HG02571 (cell line): ENCODE results near the gene FMNL2.

Experiments
- ATAC-seq: cut with Tn5 transposase; IDR thresholded peaks from one replicate; pipeline ENCODE4 v1.9.1; 2021; ENCODE audit warnings: mild to moderate bottlenecking, moderate library complexity; ENCODE audit not compliant: unreplicated experiment

FMNL2 gene

DNA sequence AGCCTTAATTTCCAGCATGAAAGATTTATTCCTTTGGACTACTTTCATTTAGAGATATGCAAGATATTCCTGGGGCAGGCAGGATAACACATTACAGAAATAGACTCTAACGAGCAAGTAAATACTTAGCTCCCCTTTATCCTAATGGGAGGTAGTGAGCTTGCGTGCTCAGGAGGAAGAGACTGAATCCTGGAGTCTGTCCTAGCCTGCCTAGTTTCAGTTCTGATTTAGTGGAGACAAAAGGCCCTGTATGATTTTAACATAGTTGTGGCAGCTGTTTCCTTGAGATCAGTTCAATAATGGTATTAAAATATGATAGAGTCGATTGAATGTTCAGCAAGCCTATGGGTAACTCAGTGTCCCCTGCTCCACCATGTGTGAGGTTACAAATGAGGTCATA lies 109.5 kb downstream of the FMNL2 start:
- ATAC-seq = no peak

DNA sequence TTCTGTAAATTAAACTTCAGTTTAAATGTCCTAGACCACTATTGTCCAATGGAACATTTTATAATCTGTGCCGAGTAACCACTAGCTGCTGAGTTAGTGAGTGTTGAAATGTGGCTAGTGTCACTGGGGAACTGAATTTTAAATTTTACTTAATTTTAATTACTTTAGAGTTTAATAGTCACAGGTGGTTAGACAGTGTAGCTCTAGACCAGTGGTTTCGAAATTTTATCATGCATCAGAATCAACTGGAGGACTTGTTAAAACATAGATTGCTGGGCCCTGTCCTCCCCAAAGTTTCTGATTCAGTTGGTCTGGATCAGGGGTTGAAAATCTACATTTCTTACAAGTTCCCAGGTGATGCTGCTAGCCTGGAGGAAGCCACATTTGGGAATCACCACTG lies 110.4 kb downstream of the FMNL2 start:
- no peak for ATAC-seq

DNA sequence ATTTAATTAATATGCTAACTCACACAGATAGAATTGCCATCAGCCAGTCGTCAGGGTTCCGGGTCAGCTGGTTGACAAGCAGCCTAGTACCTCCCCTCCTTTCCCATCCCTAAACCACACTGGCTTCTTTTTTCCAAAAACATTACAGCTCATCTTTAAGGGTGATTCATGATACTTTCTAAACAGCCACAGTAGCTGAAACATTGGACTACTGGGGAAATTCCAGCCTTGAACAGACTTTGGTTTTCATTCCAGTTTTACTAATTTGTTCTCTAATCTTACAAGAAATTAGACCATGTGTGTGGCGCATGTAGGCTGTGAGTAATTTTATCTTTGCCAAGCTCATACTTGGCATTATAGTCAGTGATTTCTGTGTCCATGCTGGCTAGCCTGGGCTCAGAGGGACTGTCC lies 110.8 kb downstream of the FMNL2 start:
- ATAC-seq = no peak

DNA sequence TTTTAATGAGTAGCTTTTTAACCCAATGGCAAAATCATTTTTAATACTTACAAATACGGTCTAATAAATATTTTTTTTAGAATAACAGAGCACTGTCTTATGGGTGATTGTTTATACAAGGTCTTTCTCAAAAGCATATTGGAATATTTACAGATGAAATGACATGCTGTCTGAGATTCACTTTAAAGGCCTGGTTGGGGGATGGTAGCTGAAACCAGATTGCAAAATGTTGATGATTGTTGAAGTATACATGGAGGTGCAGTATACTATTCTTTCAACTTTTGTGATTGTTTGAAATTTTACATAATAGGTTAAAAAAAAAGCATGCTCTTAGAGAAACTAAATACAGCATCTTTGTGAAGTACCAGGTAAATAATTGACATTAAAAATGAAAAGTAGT lies 111.2 kb downstream of the FMNL2 start:
- no peak for ATAC-seq

DNA sequence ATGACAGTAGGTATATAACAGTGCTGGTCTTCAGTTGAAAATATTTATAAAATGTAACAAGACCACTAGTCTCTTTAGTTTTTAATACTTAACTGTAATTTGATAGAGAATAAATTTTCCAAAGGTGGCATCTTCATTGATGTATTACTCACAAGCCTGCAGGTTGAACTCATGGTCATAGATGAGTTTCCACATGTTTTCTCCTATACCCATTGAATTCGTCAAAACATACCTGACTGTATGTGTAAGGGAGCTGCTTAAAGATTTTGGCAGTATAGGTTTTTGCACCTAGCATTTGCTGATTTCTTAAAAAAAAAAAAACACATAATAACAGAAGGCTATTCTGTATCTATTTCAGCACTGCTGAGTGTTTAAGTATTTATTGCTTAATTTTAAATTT lies 112.9 kb downstream of the FMNL2 start:
- ATAC-seq = no peak

DNA sequence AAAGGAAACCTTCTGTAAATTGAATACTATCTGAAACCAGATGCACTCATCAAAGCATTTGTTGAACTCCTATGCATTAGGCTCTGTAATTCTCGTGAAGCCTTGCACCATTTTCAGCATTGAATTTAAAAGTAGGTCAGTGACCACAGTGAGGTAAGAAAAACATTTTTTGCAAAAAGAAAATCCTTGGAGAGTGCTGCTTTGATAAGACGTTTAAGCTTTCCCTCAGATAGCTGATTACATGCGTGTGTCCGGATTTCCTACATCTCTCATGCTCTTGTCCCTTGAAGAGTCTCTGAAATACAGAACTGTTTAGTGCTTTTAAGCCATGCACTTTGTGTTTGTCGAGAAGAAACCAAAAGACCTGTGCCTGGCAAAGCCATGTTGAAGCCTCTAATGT lies 113.6 kb downstream of the FMNL2 start:
- ATAC-seq = no peak

DNA sequence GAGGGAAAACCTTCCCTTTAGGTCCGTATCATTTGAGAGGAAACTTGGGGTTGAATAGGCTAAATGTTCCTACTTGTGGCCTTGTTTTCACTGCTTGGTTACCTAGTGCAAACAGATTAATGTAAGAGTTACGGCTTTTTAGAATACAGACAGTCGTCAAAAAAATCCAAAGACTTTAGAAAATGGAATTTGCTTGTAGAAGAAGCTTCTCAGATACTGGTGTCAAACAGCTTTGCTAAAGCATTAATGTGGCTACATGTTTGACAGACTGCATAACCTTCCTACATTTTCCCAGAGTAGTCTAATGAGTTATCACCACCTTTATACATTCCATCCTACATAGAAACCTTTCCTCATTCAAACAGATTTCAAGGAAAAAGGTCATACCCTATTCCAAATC lies 114.6 kb downstream of the FMNL2 start:
- ATAC-seq = no peak

DNA sequence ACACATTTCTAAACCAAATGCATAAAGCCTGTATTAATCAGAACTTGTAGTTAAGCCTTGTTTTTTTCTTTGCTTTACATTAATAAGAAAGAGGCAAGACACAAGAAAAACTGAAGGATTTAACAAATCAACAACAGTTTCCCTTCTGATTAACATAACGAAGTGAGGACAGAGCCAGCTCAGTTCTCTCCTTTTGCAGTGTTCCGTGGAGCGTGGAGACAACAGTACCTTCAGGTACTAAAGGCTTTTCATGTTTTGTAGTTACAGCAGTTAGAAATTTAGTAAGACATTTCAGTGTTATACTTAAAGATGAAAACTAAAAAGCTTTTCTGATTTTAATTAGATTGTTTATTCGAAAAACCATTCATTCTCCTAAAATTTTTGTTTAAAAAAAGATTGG lies 115.2 kb downstream of the FMNL2 start:
- ATAC-seq = no peak

DNA sequence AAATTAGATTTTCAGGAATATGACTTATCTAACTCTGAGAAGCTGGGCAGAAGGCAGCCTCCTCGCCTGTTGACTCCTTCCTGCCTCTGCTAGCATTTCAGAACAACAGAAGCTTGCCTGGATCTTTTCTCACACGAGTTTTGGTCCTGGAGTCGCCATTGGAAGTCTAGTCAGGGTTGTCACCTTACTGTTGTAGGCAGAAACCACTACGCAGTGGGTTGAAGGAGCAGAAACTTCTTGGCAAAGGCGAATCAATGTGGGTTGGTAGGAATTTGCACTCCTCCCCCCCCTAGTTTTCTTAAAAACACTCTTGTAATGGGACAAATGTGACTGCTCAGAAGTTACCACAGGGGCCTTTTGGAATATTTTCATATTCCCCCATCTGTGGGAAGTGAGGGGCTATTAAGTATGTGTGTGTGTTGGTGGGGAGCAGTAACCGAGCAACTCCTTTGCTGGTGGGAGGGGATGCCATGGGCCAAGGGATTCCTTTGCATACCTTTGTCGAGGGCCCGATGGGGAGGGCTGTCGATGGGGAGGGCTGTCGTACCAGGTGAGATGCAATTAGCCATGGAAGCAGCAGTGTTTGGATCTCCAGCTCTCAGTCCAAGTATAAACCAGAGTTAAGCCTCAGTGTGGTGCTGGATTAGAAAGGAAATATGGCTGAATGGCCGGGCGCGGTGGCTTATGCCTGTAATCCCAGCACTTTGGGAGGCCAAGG lies 117.4 kb downstream of the FMNL2 start:
- no peak for ATAC-seq

DNA sequence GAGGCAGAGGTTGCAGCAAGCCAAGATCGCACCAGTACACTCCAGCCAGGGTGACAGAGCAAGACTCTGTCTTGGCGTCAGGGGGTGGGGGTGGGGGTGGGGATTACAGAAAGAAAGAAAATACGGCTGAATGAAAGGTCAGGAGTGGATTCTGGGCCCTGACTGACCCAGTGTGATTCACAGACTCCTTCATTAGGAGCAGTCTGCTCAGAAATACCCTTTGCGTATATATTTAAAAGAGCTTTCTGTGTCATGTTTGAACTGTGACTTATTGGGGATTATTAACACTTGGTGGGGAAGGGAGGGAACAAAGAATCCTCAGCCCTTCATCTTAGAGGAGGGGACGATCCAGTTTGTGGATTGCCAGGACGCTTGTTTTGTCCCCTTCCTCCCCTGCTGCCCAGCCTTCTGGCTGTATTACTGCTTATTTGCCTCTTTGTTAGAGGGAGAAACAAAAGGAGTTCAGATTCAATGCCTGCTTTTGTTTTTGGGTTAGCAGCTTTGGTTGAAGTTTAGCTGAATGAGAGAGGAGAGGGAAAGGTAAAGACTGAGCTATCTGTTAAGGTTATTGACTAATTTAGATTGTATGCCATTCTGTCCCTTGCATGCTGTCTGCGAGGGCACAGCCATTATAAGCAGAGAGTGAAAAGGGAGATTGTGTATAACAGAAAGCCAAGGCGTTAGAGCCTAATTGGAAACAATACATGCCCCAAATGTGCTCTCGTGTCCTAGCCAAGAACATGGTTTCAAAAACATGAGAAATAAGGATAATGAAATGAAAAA lies 118.3 kb downstream of the FMNL2 start:
- no peak for ATAC-seq

DNA sequence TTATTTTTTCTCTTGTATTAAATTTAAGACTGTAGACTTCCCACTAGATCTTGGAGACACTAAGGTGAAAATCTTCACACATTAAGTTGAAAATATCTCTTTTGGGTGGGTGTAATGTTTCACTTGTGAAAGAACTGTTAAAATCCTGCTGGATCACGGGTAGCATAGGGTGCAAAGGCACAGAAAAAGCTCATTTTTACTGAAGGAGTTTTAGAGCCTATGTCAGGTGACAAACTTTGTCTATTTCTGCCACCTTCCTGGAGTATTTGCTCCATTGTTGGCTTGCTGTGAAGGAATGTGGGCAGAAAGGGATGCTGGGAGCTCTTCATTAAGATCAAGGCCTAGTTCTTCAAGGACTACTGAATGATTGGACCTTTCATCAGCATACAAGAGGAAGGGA lies 119.4 kb downstream of the FMNL2 start:
- ATAC-seq = no peak

DNA sequence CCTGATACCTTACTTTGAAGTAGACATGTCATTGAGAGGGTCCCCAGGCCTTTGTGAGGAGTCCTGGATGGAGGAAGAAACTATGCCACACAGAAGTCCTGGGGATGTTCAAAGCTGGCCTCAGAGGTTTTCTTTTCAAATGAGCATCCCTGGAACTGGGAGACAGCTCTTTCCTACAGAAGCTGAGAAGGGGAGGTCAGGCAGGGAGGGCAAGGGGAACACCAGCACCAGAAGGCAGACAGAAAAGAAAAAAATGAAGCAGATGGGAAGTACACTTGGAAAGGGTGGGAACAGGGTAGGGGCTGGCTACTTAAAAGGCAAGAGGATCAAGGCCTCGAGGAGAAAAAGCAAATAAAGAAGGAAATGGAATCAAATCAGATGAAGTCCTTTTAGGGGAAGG lies 120.0 kb downstream of the FMNL2 start:
- no peak for ATAC-seq

DNA sequence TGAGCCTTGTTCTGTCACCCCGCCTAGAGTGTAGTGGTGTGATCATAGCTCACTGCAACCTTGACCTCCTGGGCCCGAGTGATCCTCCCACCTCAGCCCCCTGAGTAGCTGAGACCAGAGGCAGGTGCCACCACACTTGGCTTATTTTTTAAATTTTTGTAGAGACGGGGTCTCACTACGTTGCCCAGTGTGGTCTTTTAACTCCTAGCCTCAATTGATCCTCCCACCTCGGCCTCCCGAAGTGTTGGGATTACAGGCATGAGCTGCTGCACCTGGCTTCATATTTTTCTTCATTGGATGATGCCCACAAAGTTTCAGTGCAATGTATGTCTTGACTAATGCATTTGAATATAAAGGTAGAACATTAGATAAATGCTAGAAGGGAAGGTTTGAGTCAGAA lies 120.8 kb downstream of the FMNL2 start:
- no peak for ATAC-seq

DNA sequence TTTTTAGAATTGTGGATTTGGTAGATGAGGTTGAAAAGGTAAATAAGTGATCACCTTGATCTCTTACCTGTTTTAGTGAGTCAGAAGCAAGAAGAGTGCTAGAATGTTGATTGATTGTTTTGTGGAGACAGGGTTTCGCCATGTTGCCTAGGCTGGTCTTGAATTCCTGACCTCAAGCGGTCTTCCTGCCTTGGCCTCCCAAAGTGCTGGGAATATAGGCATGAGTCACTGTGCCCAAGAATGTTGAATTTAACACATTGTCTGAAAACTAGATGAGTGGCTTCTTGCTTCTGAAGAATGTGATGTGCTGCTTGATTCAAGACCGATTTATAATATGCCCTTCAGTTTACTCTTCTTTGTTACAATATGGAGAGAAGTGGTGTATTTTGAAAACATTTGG lies 121.3 kb downstream of the FMNL2 start:
- no peak for ATAC-seq

DNA sequence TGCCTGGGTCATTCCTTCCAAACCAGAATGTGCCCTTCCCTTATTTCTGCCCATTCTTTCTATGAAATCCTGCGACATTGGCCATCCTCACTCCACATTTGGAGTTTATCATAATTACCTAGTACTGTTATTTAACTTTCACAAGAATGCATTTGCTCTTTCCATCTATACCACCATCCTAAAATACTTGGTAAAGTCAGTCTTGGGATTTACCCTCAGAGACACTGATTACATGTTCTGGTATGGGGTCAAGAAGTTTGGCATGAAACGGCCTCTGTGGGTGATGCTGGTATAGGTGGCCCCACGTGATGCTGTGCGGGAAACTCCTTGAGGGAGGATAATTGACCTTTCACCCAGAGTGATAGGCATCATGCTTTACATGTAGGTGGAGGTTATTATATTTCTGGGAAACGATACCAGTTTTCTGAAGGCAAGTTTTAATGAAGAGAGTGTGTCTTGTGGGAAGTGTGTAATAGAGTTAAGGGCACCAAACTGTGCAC lies 123.5 kb downstream of the FMNL2 start:
- ATAC-seq = no peak

DNA sequence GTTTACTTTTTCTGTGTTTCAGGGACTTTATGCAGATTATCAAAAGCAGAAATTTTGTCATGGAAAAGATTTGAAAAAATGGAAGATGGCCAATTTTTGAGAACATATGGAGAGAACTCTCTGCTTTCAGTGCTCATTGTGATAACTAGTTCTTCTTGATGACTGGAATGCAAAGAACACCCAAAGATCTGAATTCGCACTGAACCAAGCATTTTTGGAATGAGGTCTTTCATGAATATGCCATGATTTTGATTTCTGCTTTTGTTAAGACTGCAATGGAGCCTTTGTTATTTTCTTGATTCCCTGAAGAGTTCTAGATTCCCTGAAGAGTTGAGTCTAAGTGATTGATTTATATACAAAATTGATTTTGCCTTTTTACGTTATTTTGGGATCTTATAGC lies 124.1 kb downstream of the FMNL2 start:
- no peak for ATAC-seq

DNA sequence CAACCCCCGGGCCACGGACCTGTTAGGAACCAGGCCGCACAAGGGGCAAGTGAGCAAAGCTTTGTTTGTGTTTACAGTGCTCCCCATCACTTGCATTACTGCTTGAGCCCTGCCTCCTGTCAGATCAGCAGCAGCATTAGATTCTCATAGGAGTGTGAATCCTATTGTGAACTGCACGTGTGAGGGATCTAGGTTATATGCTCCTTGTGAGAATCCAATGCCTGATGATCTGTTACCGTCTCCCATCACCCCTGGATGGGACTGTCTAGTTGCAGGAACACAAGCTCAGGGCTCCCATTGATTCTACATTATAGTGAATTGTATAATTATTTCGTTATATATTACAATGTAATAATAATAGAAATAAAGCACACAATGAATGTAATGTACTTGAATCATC lies 125.6 kb downstream of the FMNL2 start:
- no peak for ATAC-seq

DNA sequence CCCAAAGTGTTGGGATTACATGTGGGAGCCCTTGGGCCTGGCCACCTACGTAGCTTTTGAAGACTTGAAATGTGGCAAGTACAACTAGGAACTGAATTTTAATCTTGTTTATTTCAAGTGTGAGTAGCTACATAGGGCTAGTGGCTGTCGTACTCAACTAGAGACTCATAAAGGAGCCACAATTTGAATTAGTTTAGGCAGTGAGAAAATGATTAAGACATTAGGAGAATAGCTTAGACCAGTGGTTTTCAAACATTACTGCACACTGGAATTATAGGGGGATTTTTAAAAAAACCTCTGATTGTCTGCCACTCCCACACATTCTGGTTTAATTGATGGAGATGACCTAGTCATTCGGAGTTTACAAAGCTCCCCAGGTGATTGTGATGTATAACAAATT lies 127.1 kb downstream of the FMNL2 start:
- ATAC-seq = no peak

DNA sequence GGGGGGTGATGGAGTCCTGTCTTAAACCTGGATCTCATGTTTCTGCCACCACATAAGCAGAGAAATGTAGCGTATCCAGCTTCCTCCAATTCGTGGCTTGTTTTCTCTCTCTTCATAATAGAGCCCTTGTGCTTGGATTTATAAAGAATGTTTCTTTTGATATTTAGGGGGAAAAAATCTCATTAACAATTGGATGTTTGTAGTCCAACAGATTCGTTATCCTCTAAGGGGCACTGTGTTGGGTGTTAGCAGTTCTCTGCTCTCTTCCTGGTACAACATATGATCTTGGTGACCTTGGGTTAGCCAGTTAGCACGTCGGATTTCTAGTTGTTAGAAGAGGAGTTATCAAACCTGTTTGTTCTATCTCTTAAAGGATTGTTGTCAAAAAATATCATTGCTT lies 127.8 kb downstream of the FMNL2 start:
- ATAC-seq = no peak

DNA sequence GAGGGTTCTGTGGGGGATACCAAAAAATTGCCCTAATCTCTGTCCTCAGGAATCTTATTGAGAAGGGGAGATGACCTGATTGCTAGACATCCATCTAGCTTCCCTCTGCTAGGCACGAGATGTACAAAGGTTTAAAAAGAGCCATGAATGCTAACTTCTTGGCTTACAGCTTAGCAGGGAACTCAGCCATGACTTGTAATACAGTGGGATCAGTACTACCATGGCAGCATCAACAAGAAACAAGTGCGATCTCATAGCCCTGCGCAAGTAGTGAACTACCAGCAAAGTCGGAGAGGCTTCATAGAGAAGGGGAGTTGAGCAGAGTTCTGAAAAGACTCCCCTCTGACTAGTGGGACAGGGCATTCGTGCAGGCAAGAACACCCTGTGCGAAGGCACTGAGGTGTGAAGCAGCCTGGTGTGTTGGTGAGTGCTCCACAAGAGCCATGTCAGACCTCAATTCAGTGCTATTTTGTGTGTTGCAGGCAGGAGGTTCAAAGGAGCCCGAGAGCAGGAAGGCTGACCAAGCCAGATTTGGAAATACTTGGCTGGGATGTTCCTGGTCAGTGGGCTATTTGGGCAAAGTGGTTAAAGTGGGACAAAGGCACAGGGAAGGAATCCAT lies 130.0 kb downstream of the FMNL2 start:
- no peak for ATAC-seq

DNA sequence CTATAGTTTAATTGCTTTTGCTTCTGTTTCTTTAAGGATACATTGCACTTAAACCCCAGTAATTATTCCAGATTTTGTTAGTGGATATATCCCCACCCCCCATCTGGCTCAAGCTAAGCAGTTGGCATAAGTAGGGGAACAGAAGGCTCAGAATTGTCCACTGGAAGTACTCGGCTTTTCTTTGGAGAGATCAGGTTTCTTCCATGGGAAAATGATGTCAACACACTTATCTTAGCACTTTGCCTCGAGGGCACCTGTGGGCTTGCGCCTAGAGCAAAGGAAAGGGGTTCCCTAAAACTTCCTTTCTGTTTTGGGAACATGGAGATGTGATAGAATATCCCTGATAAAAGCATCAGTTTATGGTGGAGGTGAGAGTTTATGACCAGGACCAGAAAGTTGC lies 130.6 kb downstream of the FMNL2 start:
- ATAC-seq = no peak

DNA sequence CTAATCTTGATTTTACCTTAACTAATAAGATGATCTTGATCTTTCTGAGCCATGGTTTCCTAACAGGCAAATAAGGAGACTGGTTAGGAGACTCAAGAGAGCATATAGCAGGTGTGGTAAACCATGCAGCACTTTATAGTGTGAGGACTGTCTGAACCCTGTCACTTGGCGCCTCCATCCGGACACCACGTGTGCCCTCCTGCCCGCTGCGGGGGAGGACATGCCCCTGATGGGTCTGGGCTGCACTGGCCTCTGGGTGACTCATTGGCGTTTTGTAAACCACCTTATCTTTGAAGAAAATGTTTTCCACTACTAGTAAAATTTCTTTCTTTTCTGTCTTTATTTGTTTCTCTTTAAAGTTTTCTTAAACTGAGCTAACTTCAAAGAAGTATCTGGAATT lies 131.1 kb downstream of the FMNL2 start:
- peak; percentile 31 for ATAC-seq
